ENCODE measurements around the gene CALCOCO1.
"Not testable (repeated sequence)": the region's sequence is repeated elsewhere in the genome, so short reads cannot be mapped to it uniquely, and the experiment has no call there.

The CALCOCO1 gene

DNA sequence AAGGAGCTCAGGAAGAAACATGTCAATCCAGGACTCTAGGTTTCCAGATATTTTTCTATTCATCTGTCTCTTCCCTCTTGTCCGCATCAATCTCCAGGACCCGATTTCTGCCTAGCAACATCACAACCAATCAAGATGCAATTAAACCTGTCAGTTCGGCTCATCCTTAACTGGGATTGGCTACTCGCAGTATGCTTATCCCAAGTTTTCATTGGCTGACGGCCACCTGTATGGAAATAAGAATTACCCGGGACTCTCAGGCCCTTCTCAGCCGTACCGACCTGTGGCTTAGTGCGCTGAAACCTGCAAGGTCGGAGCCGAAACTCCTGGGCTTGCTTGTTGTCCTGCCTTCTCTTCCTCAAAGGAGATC, 31.0 kb downstream of the CALCOCO1 start:
- peak; percentile 83 for DNase-seq

DNA sequence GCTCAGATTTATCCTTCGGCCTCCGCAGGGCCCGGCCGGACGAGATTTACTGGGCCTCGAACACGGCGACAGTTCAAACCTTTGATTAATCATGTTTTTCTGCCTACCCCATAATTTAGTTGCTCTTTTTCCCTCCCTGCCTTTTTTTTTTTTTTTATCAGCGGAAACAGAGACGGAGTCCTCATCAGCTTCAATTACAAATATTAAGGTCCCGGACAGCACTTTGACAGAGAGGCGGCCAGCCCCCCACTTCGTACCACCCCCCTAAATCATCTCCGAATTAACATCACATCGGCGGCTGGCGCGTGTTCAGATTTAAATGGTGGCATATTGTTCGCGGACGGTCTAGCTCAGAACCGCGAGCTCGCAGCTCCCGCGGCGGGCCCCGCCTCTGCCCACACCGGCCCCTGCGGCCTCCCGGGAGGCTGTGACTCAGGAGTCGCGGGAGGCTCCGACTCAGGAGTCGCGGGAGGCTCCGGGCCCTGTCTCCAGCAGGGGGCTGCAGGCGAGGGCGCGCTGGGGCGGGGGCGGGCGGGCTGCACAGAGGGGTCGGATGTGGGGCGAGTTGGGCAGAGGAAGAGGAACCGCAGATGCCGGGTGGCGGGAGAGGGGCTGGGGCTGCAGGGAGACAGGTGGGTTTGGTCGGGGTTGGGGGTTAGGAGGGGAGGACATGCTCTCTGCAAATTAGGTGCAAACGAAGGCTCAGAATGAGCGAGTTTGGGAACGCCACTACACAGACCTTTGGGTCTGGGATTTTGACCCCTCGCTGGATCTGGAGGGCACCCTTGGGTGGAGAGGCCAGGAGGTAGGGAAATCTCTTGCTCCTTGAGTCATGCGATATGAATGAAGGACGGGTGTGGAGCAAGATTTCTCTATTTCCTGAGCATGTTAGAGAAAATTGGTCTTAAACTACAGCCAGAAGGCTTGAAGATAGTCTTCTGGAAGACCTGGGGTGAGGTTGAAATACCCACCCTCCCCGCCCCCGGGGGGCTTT, 31.8 kb downstream of the CALCOCO1 start:
- DNase-seq: no peak

DNA sequence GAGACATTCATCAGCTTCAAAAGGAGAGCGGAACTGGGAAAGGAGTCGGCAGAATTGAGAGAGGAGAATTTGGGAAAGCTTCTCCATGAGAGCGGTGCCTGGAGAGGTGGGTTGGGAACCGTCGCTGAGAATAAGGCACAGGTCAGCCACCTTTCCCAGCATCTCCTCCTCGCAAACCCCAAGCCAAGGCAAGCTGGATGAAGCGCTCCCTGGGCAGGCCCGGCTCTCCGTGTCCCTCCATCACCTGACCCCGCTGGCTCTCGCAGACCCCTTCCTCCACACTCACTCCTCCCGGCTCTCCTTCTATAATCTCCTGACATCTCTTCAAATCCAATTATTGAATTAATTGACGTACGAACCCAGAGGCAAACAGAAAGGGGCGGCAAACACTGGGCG, 32.5 kb downstream of the CALCOCO1 start:
- DNase-seq: no peak

DNA sequence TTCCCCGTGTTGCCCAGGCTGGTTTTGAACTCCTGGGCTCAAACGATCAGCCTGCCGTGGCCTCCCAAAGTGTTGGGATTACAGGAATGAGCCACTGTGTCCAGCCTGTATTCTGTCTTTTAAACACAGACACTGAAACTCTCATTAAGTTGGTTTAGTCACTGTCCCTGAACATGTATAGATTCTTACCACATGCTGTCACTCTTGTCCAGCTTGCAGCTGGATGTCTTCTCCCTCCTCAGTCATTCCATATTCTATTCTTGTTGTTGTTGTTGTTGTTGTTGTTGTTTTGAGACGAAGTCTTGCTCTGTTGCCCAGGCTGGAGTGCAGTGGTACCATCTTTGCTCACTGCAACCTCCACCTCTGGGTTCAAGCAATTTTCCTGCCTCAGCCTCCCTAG, 39.1 kb downstream of the CALCOCO1 start:
- DNase-seq: no peak

DNA sequence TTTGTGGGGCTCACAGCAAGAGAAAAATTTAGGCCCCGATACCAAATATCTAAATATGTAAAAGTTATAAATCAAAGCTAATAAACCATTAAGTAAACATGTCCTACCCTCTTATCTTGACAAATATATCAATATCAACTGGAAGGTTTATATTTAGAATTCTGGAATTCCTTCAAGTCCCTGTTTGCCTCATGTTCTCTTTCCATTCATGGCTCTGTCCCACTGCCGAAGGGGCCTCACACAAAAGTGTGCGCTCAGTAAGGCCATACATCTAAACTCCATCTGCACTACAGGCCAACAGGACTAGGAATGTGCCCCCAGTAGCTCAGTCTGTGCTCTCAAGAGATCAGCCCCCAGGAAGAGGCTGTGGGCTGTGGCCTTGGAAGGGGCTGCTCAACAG, 40.8 kb downstream of the CALCOCO1 start:
- no peak for DNase-seq

DNA sequence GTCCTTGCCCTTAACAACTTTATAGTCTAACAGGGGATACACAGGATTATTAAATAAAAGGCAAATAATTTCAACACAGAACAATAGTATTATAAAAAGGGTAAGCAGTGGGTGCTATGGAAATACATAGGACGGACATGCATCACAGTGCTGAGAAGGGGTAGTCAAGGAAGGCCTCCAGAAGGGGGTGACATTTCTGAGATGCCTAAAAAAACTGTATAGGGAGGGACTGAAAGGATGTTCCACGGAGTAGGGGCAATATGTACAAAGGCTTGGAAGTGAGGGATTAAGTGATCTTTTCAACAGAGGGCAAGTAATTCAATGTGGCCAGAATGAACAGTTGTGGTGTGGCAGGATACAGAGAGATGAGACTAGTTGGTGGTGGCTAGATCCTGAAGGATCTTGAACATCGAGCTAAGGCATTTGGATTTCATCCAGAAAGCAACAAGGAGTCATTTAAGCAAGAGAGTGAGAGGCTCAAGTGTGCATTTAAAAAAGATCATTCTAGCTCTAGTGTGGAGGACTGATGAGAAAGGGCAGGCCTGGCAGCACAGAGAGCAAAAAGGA, 42.5 kb downstream of the CALCOCO1 start:
- DNase-seq: no peak

DNA sequence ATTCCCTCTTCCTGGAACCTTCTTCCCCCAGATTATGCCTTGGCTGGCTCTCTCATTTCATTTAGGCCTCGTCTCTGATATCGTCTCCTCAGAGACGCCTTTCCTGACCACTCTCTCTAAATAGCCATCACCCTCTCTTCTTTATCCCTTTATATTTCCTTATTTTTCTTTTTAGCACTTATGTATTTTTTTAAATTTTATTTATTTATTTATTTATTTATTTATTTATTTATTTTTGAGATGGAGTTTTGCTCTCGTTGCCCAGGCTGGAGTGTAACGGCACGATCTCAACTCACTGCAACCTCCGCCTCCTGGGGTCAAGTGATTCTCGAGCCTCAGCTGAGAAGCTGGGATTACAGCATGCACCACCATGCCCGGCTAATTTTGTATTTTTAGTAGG, 43.3 kb downstream of the CALCOCO1 start:
- DNase-seq: no peak

DNA sequence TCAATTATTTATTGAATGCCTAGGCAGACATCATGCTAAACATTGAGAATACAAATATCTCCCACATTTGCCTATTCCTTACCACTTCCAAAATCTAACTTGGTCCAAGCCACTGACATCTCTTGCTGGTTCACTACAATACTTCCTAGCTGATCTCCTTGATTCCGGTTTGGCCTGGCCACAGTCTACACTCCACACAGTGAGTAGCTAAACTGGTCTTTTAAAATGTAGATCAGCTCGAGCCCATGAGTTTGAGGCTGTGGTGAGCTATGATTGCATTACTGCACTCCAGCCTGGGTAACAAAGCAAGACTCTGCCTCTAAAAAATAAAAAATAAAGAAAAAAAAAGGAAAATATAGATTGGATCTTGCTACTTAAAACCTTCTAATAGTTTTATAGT, 43.8 kb downstream of the CALCOCO1 start:
- DNase-seq: no peak

DNA sequence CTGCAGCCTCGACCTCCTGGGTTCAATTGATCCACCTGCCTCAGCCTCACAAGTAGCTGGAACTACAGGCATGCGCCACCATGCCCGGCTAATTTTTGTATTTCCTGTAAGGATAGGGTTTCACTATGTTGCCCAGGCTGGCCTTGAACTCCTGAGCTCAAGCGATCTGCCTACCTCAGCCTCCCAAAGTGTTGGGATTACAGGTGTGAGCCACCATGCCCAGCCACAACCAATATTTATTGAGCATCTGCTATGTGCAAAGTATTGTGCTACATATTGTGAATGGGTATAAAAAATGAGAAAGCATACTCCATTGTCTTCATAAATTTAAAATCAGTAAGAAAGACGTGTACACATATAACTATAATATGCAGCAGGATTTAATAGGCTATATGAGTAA, 47.2 kb downstream of the CALCOCO1 start:
- DNase-seq: not testable (repeated sequence)

DNA sequence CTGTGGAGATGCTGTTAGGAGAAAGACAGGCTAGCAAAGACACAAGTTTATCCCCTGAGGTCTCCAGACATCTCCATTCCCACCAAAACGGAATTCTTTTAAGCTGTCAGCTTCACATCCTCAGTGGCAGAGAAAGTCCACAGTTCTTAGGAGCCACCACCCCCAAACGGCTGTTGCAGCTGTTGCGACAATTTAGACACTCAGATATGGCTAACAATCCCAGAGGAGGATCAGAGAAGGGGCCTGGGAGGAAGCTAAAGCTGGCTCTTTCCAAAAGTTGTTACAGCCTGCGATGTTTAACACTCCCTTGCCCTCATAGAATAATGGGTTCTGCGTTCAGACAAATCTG, 49.5 kb downstream of the CALCOCO1 start:
- DNase-seq: no peak

DNA sequence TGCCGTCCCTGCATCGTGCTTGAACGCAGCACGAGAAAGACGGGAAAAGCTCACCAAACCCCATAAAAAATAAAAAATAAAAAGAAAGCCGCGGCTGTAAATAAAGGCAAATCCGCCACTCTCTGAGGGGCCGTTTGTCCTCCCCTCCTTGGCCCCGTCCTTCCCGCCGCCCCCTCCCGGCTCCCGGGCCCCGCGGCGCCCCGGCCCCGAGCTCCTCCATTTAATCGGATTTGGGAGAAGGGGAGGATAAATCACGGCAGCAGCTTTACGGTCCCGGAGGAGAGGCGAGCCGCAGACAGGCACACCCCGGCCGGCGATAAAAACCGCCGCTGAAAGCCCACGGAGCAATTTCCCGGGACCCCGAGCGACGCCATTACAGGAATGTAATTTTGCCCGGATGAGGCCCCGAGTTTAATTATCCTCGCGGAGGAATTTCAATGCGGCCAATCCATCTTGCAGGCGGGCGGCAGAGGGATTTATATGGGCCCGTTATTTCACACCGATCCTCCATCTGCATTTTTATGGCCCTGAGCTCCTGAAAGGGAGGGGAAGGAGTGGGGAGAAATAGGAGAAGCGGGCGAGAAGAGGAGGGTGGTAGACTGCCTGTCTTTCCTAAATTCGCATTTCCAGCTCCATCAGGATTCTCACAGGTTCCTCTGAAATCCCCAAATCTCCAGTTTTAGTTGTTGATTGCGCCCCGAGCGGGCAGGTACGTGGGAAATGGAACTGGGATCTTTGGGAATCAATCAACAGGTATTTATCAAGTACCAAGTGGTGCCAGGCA, 50.0 kb downstream of the CALCOCO1 start:
- DNase-seq: no peak

DNA sequence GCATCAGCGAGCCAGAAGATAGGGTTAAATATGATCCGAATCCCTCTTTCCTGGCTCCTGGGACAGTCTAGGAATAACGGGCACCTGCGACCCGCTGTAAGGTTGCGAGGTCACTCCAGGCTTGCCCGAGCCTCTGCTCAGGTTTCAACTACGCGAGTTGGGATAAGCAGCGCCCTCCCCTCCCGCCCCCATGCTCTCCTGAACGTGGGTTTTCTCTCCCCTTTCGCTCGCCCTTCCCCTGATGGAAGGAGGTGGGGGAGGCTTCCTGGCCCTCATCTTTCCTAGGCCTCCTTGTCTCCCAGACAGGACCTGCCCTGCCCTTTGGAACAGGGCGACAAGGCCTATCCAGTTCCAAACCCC, 50.6 kb downstream of the CALCOCO1 start:
- DNase-seq: peak; percentile 43

DNA sequence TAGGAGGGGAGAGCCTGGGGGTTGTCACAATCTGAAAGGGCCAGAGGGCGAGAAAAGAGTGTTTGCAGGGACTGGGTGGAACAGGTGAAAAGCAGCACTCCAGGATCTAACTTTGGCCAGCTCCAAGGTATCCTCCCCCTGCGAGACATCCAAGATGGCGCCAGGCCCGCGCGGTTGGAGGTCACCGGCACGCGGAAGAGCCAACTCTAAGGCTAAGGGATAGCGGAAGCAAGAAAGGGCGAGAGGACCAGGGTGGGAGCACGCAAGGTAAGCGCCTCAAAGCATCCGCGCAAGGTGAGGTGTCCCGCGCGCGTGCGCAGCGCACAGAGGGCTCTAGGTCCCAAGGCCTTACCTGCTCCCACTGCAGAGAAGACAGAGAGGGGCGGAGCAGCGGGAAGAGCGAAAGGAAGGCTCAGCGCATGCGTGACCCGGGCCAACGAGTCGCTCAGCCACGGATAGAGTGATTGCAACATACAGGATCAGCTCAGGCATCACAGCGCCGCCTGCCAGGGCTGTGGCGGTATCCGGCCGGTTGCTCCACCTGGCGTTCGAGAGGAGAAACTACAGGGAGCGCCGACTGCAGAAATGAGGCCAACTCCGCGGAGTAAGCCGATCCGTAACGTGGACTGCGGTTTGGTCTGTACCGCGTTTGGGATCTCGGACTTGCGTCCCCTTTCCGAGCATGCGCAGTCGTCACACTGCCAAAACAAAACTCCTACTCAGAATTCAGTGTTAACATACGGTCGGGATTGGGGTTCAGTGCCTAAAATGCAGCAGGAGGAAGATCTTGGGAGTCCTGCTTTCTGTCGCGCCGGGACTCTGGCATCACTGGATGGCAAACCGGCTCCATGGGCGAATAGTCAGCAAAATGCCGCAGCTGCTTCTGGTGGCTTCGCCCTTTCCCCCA, 51.3 kb downstream of the CALCOCO1 start, which contains the start of gene ATP5MC2:
ATP5MC2 (minus strand) TSS at position 383 of the 907 bp plus-strand sequence. CDS start 3,469 bp downstream, outside the sequence.
- DNase-seq: peak; percentile 94

DNA sequence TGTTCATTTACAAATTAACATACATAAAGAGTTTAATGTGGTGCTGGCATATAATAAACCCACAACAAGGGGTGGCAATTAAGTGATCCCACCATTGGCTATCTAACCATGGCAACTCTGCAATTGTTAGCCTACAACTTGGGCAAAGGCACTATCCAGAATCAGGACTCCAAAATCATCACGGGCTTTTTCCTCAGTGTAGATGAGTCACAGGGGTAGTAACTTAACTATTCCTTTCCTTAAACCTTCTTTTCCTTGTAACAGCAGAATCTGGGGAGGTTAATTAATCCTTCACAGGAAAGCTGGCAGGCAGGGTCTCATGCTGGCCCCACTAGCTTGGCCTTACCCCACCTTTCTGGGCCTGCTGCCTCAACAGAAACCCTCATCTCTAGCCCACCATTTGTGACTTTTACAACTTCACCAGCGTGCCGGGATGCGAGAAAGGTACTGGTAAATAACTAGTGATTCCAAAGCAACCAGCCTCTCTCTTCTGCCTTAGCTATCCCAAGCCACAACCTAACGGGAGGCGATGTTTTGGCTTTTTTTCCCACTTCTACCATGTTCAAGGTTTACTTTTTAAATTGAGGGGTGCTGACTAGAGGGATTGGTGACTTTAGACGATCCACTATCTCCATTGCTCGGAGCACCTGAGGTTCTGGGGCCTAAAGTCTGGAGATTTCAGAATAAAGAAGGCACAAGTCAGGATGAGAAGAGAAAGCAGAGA, 52.1 kb downstream of the CALCOCO1 start:
- DNase-seq: no peak

DNA sequence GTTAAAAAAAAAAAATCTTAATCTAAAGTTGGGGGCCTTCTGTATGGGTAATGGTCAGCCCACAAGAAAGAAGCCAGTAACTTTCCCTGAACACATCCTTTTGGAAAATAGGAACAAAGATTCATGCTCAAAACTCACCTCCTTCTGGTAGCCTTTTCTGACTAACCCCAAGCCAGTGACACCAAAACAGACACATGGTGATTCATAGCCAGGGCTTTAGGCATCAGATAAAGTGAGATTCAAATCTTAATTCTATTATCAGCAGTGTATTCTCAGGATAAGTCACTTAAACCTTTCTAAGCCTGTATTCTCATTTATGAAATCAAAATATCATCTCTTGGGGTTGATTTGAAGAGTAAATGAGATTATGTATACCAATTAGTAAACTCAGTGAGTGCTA, 56.3 kb downstream of the CALCOCO1 start:
- DNase-seq: no peak

DNA sequence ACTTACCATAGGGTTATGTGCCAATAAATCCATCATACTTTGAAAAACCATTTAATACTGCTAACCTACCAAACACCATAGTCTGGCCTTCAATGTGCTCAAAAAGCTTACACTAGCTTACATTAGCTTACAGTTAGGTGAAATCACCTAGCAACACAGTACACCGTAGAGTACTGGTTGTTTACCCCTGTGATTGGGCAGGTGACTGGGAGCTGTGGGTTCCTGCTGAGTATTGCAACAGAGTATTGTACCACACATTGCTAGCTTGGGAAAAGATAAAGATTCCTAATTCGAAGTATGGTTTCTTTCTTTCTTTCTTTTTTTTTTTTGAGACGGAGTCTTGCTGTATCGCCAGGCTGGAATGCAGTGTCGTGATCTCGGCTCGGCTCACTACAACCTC, 56.9 kb downstream of the CALCOCO1 start:
- no peak for DNase-seq

DNA sequence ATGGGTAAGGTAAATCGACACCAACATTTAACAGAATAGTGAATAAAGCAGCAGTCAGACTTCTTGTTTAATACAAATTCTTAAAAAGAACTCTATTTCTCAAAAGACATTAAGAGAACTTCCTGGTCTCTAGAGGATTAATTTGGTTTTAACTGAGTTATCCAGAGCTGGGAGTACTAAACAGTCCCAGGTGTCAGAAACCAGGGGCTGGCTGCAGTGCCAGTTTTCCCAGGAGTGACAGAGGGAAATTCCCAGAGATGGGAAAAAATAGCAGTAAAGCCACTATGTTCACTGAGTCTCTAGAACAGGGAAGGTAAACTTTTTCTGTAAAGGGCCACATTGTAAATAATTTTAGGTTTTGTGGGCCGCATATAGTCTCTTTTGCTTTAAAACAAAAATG, 60.2 kb downstream of the CALCOCO1 start:
- DNase-seq: no peak

DNA sequence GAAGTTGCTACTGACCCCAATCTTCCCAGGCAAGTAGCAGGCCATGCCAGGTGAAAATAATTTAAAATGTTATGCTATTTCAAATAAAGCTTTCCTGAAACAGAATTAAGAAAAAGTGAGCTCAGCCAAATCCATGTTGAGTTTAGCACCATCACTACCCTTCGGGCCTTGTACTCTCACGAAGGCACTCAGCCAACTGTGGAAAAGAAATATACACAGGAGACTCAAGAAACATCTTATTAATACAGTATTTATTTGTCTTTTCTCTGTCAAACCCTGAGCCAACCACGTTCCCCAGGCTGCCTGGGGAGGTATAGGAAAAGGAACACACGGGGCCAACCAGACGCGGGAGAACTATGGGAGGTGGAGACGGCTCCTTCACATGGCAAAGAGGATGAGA, 62.3 kb downstream of the CALCOCO1 start:
- DNase-seq: no peak

DNA sequence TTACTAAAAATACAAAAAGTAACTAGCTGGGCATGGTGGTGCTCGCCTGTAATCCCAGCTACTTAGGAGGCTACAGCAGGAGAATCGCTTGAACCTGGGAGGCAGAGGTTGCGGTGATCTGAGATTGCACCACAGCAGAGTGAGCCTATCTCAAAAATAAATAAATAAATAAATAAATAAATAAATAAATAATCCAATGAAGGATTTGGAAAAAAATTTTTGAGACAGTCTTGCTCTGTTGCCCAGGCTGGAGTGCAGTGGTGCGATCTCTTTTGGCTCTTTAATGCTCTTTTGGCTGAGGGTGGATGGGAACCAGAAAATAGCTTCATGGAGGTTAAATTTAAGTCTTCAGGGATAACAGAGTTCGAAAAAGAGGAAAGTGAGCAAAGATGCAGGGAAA, 63.1 kb downstream of the CALCOCO1 start:
- no peak for DNase-seq

DNA sequence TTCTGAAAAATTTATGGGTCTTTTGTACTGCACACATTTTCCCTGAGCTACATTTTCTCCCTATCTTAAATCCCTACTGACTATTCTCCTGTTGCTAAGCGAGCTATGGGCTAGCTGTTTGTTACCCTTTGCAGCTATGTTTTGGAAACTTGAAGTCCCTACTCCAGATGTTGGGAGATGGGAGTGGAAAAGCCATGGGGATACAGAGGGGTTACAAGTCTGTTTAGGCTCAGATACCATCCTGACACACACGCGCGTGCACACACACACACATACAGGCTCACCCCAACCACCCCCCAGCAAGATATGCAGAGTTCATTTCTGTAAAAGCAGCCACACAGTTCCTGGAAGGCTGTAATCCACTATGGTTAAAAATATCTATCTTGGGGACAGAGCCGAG, 67.2 kb downstream of the CALCOCO1 start:
- DNase-seq: no peak

DNA sequence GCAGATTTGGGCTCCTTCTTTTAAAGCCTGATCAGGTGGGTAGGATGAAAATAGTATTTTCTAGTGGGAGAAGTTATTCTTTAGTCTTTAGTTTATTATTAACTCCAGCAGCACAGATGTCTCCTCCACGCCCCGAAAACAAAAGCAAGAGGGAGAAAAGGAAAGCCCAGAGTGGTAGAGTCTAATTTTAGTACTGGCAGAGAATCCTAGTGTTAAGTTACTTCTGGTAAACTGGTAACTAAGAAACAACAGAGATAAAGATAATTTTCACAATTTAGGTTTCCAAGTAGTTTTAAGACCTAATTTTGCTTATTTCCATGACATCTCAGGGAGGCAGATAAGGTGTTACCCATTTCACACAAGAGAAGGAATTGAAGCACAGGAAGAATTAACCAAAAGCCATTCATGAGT, 67.7 kb downstream of the CALCOCO1 start:
- no peak for DNase-seq

DNA sequence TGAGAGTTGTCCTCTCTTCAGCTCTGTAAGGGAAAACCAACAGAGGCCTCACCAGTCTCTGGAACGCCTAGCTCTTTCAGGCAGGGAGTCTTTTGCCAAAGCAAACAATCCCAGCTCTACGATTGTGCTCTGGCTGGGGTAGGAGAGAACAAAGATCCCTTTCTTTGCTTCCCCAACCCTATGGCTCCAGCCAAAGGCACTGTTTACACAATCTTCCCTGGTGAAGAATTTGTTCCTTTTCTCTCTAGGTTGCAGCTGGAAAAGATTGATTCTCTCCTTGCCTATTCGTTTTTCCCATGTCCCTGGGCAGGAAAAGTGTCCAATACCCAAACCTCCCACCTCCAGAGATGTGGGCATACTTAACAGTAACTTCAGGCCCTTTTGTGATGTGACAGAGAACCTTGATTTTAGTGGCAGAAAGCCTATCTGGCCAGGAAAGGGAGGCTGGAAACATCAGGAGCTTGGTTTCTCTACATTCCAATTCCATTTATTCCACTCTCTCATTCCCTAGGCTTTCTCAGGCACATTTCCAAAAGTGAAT, 68.2 kb downstream of the CALCOCO1 start:
- DNase-seq: no peak
